ENCODE data around the gene OR7D2. TPM values are rescaled to one million over a fixed set of nuclear protein-coding genes. Genes with fewer than 3 reads are reported as not detected.
A peak's percentile ranks its signal among the peaks of the same experiment; 100 is the strongest.

Gene OR7D2
- under 1 TPM in 2 of 4 donors, not detected in 2; 0.01 to 0.04 TPM for polyA plus RNA-seq
- long read RNA-seq, donor 1: 0 reads
- long read RNA-seq, donor 2: 0 reads
- long read RNA-seq, donor 3, partial matches to known transcripts: 0 of 1 reads
- long read RNA-seq, donor 3, other reads (novel, unspliced or antisense): 0 of 1 reads
- long read RNA-seq, donor 4: 0 reads
- long read RNA-seq, donor 5: 0 reads
- long read RNA-seq, donor 6: 0 reads
- long read RNA-seq, donor 7: 0 reads
- long read RNA-seq, donor 8: 0 reads
- long read RNA-seq, donor 9: 0 reads
- long read RNA-seq, donor 10, partial matches to known transcripts: 0 of 1 reads
- long read RNA-seq, donor 10, other reads (novel, unspliced or antisense): 0 of 1 reads

DNA sequence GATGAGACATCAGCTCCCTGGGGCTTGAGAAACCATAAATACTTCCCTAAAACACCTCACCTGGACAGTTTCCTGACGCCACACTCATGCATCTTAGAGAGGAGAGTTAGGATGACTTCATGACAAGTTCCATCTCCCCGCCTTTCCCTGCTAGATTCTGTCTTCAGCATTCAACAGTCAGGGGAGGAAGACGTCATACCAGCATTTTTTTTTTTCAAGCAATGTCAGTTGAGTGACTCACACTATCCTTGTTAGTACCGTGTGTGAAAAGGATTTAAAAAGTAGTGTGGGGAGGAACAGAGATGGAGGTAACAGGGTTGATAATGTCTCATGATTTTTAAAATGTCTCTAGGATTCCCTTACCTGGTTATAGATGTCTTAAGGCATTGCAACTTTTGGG lies at the start of gene OR7D2:
OR7D2 (plus strand) TSS at position 79 of the 400 bp plus-strand sequence. CDS start 6,803 bp downstream, outside the sequence.
- Histone ChIP-seq H3K4me1 (ENCODE audit: control insufficient read depth in 3 of 3, insufficient read depth in 2 of 3, low read depth in 1 of 3, low read length in 2 of 3) (no peaks in the 10 kb centered on the region), H3K4me3 (ENCODE audit: low read depth in 1 of 3, low read length in 3 of 3) (no peak within 1 kb of the TSS), H3K27me3 (ENCODE audit: control insufficient read depth in 3 of 3, insufficient read depth in 3 of 3, low read length in 3 of 3) (no peaks in the 10 kb centered on the region), H3K27ac (ENCODE audit: low read depth in 1 of 3, low read length in 2 of 3) (no peak within 1 kb of the TSS), H3K36me3 (ENCODE audit: control insufficient read depth in 3 of 3, insufficient read depth in 2 of 3, low read depth in 1 of 3, low read length in 3 of 3) (no peaks in the 10 kb centered on the region), H3K9me3 (ENCODE audit: control insufficient read depth in 2 of 2, insufficient read depth in 1 of 2, low read depth in 1 of 2, low read length in 1 of 2) (no peaks in the 10 kb centered on the region)
- no peak for FAIRE-seq
- DNase-seq: no peak
- 69 to 71% (median 71%) methylated on average over 4 of the region's 4 CpGs for WGBS, 3 donors

GRCh38 chr19:9130965-9131364 lies 47.8 kb upstream of the OR7D2 start:
- DNase-seq (no peak), FAIRE-seq (no peak)
- Histone ChIP-seq H3K4me1 (ENCODE audit: control insufficient read depth in 3 of 3, insufficient read depth in 2 of 3, low read depth in 1 of 3, low read length in 2 of 3) (no peaks in the 10 kb centered on the region), H3K9me3 (ENCODE audit: control insufficient read depth in 2 of 2, insufficient read depth in 1 of 2, low read depth in 1 of 2, low read length in 1 of 2) (no peaks in the 10 kb centered on the region), H3K27ac (ENCODE audit: low read depth in 1 of 3, low read length in 2 of 3) (no peak overlapping the region), H3K4me3 (ENCODE audit: low read depth in 1 of 3, low read length in 3 of 3) (no peak overlapping the region), H3K27me3 (ENCODE audit: control insufficient read depth in 3 of 3, insufficient read depth in 3 of 3, low read length in 3 of 3) (no peaks in the 10 kb centered on the region), H3K36me3 (ENCODE audit: control insufficient read depth in 3 of 3, insufficient read depth in 2 of 3, low read depth in 1 of 3, low read length in 3 of 3) (no peaks in the 10 kb centered on the region)
- 49 to 88% (median 81%) methylated on average over 1 of the region's 1 CpG for WGBS, 3 donors

- WGBS, 3 donors: 56 to 70% (median 61%) methylated on average over 5 of the region's 5 CpGs
- no peaks in the 10 kb centered on the region for H3K36me3 ChIP-seq (ENCODE audit: control insufficient read depth in 3 of 3, insufficient read depth in 2 of 3, low read depth in 1 of 3, low read length in 3 of 3)
- DNase-seq (no peak), FAIRE-seq (no peak)
- H3K27ac ChIP-seq (ENCODE audit: low read depth in 1 of 3, low read length in 2 of 3): no peak overlapping the region
- H3K27me3 ChIP-seq (ENCODE audit: control insufficient read depth in 3 of 3, insufficient read depth in 3 of 3, low read length in 3 of 3): no peaks in the 10 kb centered on the region
- no peaks in the 10 kb centered on the region for H3K9me3 ChIP-seq (ENCODE audit: control insufficient read depth in 2 of 2, insufficient read depth in 1 of 2, low read depth in 1 of 2, low read length in 1 of 2)
- no peak overlapping the region for H3K4me3 ChIP-seq (ENCODE audit: low read depth in 1 of 3, low read length in 3 of 3)
- no peaks in the 10 kb centered on the region for H3K4me1 ChIP-seq (ENCODE audit: control insufficient read depth in 3 of 3, insufficient read depth in 2 of 3, low read depth in 1 of 3, low read length in 2 of 3)
These were observed 46.4 kb upstream of the OR7D2 start for GRCh38 chr19:9132422-9132821.

- Histone ChIP-seq H3K36me3 (ENCODE audit: control insufficient read depth in 3 of 3, insufficient read depth in 2 of 3, low read depth in 1 of 3, low read length in 3 of 3) (peaks cover 0 to 2% (median 0%) of the 10 kb centered on the region in 3 donors), H3K27me3 (ENCODE audit: control insufficient read depth in 3 of 3, insufficient read depth in 3 of 3, low read length in 3 of 3) (no peaks in the 10 kb centered on the region), H3K9me3 (ENCODE audit: control insufficient read depth in 2 of 2, insufficient read depth in 1 of 2, low read depth in 1 of 2, low read length in 1 of 2) (peaks cover 0 to 4% of the 10 kb centered on the region in 2 donors), H3K4me1 (ENCODE audit: control insufficient read depth in 3 of 3, insufficient read depth in 2 of 3, low read depth in 1 of 3, low read length in 2 of 3) (peaks cover 0 to 4% (median 2%) of the 10 kb centered on the region in 3 donors), H3K27ac (ENCODE audit: low read depth in 1 of 3, low read length in 2 of 3) (no peak overlapping the region), H3K4me3 (ENCODE audit: low read depth in 1 of 3, low read length in 3 of 3) (peak overlapping the region; percentile 12 to 94 (median 88))
- FAIRE-seq: no peak
- WGBS, 3 donors: 30 to 32% (median 32%) methylated on average over 8 of the region's 8 CpGs
- no peak for DNase-seq
These were observed 39.1 kb upstream of the OR7D2 start for GRCh38 chr19:9139609-9140158.

- no peaks in the 10 kb centered on the region for H3K27me3 ChIP-seq (ENCODE audit: control insufficient read depth in 3 of 3, insufficient read depth in 3 of 3, low read length in 3 of 3)
- peak within 1 kb of the TSS; percentile 45 to 86 (median 62) for H3K27ac ChIP-seq (ENCODE audit: low read depth in 1 of 3, low read length in 2 of 3)
- peaks cover 0 to 4% (median 2%) of the 10 kb centered on the region in 3 donors for H3K4me1 ChIP-seq (ENCODE audit: control insufficient read depth in 3 of 3, insufficient read depth in 2 of 3, low read depth in 1 of 3, low read length in 2 of 3)
- peak within 1 kb of the TSS; percentile 67 to 94 (median 88) for H3K4me3 ChIP-seq (ENCODE audit: low read depth in 1 of 3, low read length in 3 of 3)
- FAIRE-seq (no peak), DNase-seq (peak; percentile 95 to 97)
- 0% methylated on average over 43 of the region's 43 CpGs for WGBS, 3 donors
- H3K36me3 ChIP-seq (ENCODE audit: control insufficient read depth in 3 of 3, insufficient read depth in 2 of 3, low read depth in 1 of 3, low read length in 3 of 3): peaks cover 0 to 7% (median 0%) of the 10 kb centered on the region in 3 donors
- peaks cover 2 to 11% of the 10 kb centered on the region in 2 donors for H3K9me3 ChIP-seq (ENCODE audit: control insufficient read depth in 2 of 2, insufficient read depth in 1 of 2, low read depth in 1 of 2, low read length in 1 of 2)
These were observed 38.5 kb upstream of the OR7D2 start, which contains the start of gene ZNF317 for GRCh38 chr19:9140159-9140874. ZNF317 (plus strand) TSS chr19:9140397; CDS start chr19:9156017, 15,620 bp downstream.

DNA sequence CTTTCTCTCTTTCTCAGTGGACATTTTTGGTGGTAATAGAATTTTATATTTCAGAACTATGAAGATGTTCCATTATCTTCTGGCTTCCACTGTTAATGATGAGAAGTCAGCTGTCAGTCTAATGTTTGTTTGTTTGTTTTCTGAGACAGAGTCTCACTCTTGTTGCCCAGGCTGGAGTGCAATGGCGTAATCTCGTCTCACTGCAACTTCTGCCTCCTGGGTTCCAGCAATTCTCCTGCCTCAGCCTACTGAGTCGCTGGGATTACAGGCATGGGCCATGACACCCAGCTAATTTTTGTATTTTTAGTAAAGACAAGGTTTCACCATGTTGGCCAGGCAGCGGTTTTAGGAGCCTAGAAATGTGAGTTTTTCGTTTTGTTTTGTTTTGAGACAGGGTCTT lies 33.9 kb upstream of the OR7D2 start:
- peaks cover 0 to 2% (median 2%) of the 10 kb centered on the region in 3 donors for H3K4me1 ChIP-seq (ENCODE audit: control insufficient read depth in 3 of 3, insufficient read depth in 2 of 3, low read depth in 1 of 3, low read length in 2 of 3)
- no peak for FAIRE-seq
- no peak overlapping the region for H3K27ac ChIP-seq (ENCODE audit: low read depth in 1 of 3, low read length in 2 of 3)
- DNase-seq: no peak
- no peaks in the 10 kb centered on the region for H3K27me3 ChIP-seq (ENCODE audit: control insufficient read depth in 3 of 3, insufficient read depth in 3 of 3, low read length in 3 of 3)
- no peak overlapping the region for H3K4me3 ChIP-seq (ENCODE audit: low read depth in 1 of 3, low read length in 3 of 3)
- H3K36me3 ChIP-seq (ENCODE audit: control insufficient read depth in 3 of 3, insufficient read depth in 2 of 3, low read depth in 1 of 3, low read length in 3 of 3): peaks cover 0 to 26% (median 2%) of the 10 kb centered on the region in 3 donors
- peaks cover 2 to 47% of the 10 kb centered on the region in 2 donors for H3K9me3 ChIP-seq (ENCODE audit: control insufficient read depth in 2 of 2, insufficient read depth in 1 of 2, low read depth in 1 of 2, low read length in 1 of 2)
- 98 to 99% (median 99%) methylated on average over 5 of the region's 5 CpGs for WGBS, 3 donors

DNA sequence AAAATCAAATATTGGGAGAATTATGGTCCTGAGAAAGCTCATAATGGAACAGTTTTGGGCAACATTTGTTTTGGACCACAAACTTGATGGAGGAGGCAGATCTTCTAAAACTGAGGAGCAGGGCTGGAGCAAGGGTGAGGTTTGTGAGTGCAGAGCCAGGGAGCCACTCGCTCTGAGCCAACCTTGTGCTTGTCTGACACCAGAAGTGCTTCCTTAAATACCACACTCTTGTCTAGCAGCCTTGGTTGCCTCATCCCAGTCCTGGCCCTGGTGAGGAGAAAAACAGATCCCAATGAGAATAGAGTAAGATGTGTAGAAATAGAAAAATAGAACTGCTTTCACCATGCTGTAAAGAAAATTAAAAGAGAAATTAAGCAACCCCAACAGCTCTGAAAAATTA lies 31.9 kb upstream of the OR7D2 start:
- Histone ChIP-seq H3K36me3 (ENCODE audit: control insufficient read depth in 3 of 3, insufficient read depth in 2 of 3, low read depth in 1 of 3, low read length in 3 of 3) (peaks cover 0 to 30% (median 2%) of the 10 kb centered on the region in 3 donors), H3K9me3 (ENCODE audit: control insufficient read depth in 2 of 2, insufficient read depth in 1 of 2, low read depth in 1 of 2, low read length in 1 of 2) (peaks cover 2 to 62% of the 10 kb centered on the region in 2 donors), H3K4me1 (ENCODE audit: control insufficient read depth in 3 of 3, insufficient read depth in 2 of 3, low read depth in 1 of 3, low read length in 2 of 3) (peaks cover 0 to 2% (median 0%) of the 10 kb centered on the region in 3 donors), H3K4me3 (ENCODE audit: low read depth in 1 of 3, low read length in 3 of 3) (no peak overlapping the region), H3K27ac (ENCODE audit: low read depth in 1 of 3, low read length in 2 of 3) (no peak overlapping the region), H3K27me3 (ENCODE audit: control insufficient read depth in 3 of 3, insufficient read depth in 3 of 3, low read length in 3 of 3) (no peaks in the 10 kb centered on the region)
- no peak for DNase-seq
- WGBS, 3 donors: 93 to 100% (median 100%) methylated on average over 1 of the region's 1 CpG
- FAIRE-seq: no peak

- DNase-seq (no peak), FAIRE-seq (no peak)
- H3K9me3 ChIP-seq (ENCODE audit: control insufficient read depth in 2 of 2, insufficient read depth in 1 of 2, low read depth in 1 of 2, low read length in 1 of 2): peaks cover 2 to 80% of the 10 kb centered on the region in 2 donors
- H3K4me3 ChIP-seq (ENCODE audit: low read depth in 1 of 3, low read length in 3 of 3): no peak overlapping the region
- H3K4me1 ChIP-seq (ENCODE audit: control insufficient read depth in 3 of 3, insufficient read depth in 2 of 3, low read depth in 1 of 3, low read length in 2 of 3): no peaks in the 10 kb centered on the region
- H3K36me3 ChIP-seq (ENCODE audit: control insufficient read depth in 3 of 3, insufficient read depth in 2 of 3, low read depth in 1 of 3, low read length in 3 of 3): peaks cover 2 to 35% (median 4%) of the 10 kb centered on the region in 3 donors
- WGBS, 3 donors: 96 to 98% (median 97%) methylated on average over 3 of the region's 3 CpGs
- no peak overlapping the region for H3K27ac ChIP-seq (ENCODE audit: low read depth in 1 of 3, low read length in 2 of 3)
- no peaks in the 10 kb centered on the region for H3K27me3 ChIP-seq (ENCODE audit: control insufficient read depth in 3 of 3, insufficient read depth in 3 of 3, low read length in 3 of 3)
These were observed 30.1 kb upstream of the OR7D2 start for GRCh38 chr19:9148697-9149096.

All from small intestine (tissue), 16 donors.